Activated gamma-delta T cell (primary cell): ENCODE results near the gene RTF2.
"Not testable (repeated sequence)": the region's sequence is repeated elsewhere in the genome, so short reads cannot be mapped to it uniquely, and the experiment has no call there.

Source experiments
- DNase-seq: peaks from one replicate; lab custom pipeline; 2025; lab: John Stamatoyannopoulos, UW

Gene RTF2

GRCh38 chr20:56552911-56553629 is 84.6 kb downstream of the RTF2 start:
- DNase-seq: no peak

GRCh38 chr20:56554869-56555268 is 86.4 kb downstream of the RTF2 start:
- DNase-seq: no peak

GRCh38 chr20:56558968-56559367 is 90.5 kb downstream of the RTF2 start:
- no peak for DNase-seq

GRCh38 chr20:56564526-56564925 is 96.1 kb downstream of the RTF2 start:
- not testable (repeated sequence) for DNase-seq

GRCh38 chr20:56565511-56565910 is 97.1 kb downstream of the RTF2 start:
- DNase-seq: no peak

- DNase-seq: no peak
Measured at GRCh38 chr20:56566621-56567020, 98.2 kb downstream of the RTF2 start.
